Neural cell (in vitro differentiated cells): ENCODE data around the gene CT47C1. TPM values are rescaled to one million over a fixed set of nuclear protein-coding genes. Genes with fewer than 3 reads are reported as not detected.

Source experiments
- H2AFZ ChIP-seq: fragments of 200-600, 300-800 bp; sonication (generic), shearing (Covaris generic); 2 replicates; pipeline ENCODE4 v1.6.0; 2014; ENCODE audit warnings: low read depth, mild to moderate bottlenecking, antibody characterized with exemption, low read length, moderate library complexity
- H3F3A ChIP-seq: fragments of 200-600 bp; shearing (Covaris generic); 2 replicates; pipeline ENCODE4 v1.6.1; 2016; ENCODE audit warnings: mild to moderate bottlenecking, moderate library complexity, mixed read lengths, antibody characterized with exemption, low read length; ENCODE audit not compliant: insufficient read depth, poor library complexity, severe bottlenecking
- H3K27ac ChIP-seq: fragments of 200-600, 300-800 bp; sonication (generic), shearing (Covaris generic); 2 replicates; pipeline ENCODE4 v1.5.1; 2014; ENCODE audit warnings: mild to moderate bottlenecking, low read length, moderate library complexity
- H3K27me3 ChIP-seq: fragments of 300-800, 200-600 bp; sonication (generic), shearing (Covaris generic); 2 replicates; pipeline ENCODE4 v1.6.0; 2014; ENCODE audit warnings: mild to moderate bottlenecking, low read depth, low read length, moderate library complexity; ENCODE audit not compliant: insufficient read depth
- H3K36me3 ChIP-seq: fragments of 300-800, 200-600 bp; sonication (generic), shearing (Covaris generic); 2 replicates; pipeline ENCODE4 v1.5.1; 2014; ENCODE audit warnings: mild to moderate bottlenecking, antibody characterized with exemption, low read length, moderate library complexity; ENCODE audit not compliant: insufficient read depth
- H3K4me2 ChIP-seq: fragments of 300-800, 200-600 bp; sonication (generic), shearing (Covaris generic); 2 replicates; pipeline ENCODE4 v1.6.0; 2014; ENCODE audit warnings: mild to moderate bottlenecking, low read length
- H3K4me3 ChIP-seq: fragments of 300-800, 200-600 bp; sonication (generic), shearing (Covaris generic); 2 replicates; pipeline ENCODE4 v1.5.1; 2014; ENCODE audit warnings: mild to moderate bottlenecking, low read length, moderate library complexity
- H3K79me2 ChIP-seq: fragments of 200-600 bp; shearing (Covaris generic); replicated peaks from 2 replicates; pipeline ENCODE4 v1.6.0; 2014; ENCODE audit warnings: mild to moderate bottlenecking, low read length, moderate library complexity; ENCODE audit not compliant: insufficient read depth
- H3K9ac ChIP-seq: fragments of 300-800, 200-600 bp; sonication (generic), shearing (Covaris generic); 2 replicates; pipeline ENCODE4 v1.6.1; 2016; ENCODE audit warnings: mild to moderate bottlenecking, low read length, mixed read lengths
- H3K9me2 ChIP-seq: fragments of 200-600 bp; shearing (Covaris generic); 2 replicates; pipeline ENCODE4 v1.6.1; 2016; ENCODE audit warnings: mild to moderate bottlenecking, low read length, mixed read lengths; ENCODE audit not compliant: insufficient read depth
- H3K9me3 ChIP-seq: fragments of 200-600, 300-800 bp; sonication (generic), shearing (Covaris generic); 2 replicates; pipeline ENCODE4 v1.6.1; 2016; ENCODE audit warnings: mild to moderate bottlenecking, mixed run types, low read length, moderate library complexity, mixed read lengths
- H4K20me1 ChIP-seq: fragments of 200-600 bp; shearing (Covaris generic); 2 replicates; pipeline ENCODE4 v1.6.1; 2016; ENCODE audit warnings: mild to moderate bottlenecking, mixed run types; ENCODE audit not compliant: insufficient read depth
- CTCF ChIP-seq: fragments of 450-650 bp; IDR thresholded peaks from 2 replicates; pipeline ENCODE4 v1.5.1; 2014; ENCODE audit warnings: antibody characterized with exemption, mild to moderate bottlenecking, moderate library complexity; ENCODE audit not compliant: poor library complexity, severe bottlenecking
- EP300 ChIP-seq: fragments of 450-650 bp; conservative IDR thresholded peaks from 2 replicates; pipeline ENCODE4 v1.6.1; 2014; ENCODE audit warnings: antibody characterized with exemption, mild to moderate bottlenecking, moderate library complexity; ENCODE audit not compliant: poor library complexity, severe bottlenecking
- EZH2 ChIP-seq: fragments of 200-600, 300-800 bp; shearing (Covaris generic), sonication (generic); IDR thresholded peaks from 2 replicates; pipeline ENCODE4 v1.6.1; 2014; ENCODE audit warnings: antibody characterized with exemption, low read length, borderline replicate concordance, mild to moderate bottlenecking; ENCODE audit not compliant: insufficient read depth, poor library complexity, severe bottlenecking
- MXI1 ChIP-seq: fragments of 450-650 bp; conservative IDR thresholded peaks from 2 replicates; pipeline ENCODE4 v1.6.1; 2014; ENCODE audit warnings: antibody characterized with exemption, mild to moderate bottlenecking; ENCODE audit not compliant: poor library complexity, severe bottlenecking
- POLR2AphosphoS5 ChIP-seq: IDR thresholded peaks from 2 replicates; pipeline ENCODE4 v1.6.1; 2012
- RAD21 ChIP-seq: fragments of 450-650 bp; conservative IDR thresholded peaks from 2 replicates; pipeline ENCODE4 v1.6.1; 2014; ENCODE audit warnings: antibody characterized with exemption, mild to moderate bottlenecking, moderate library complexity
- SMC3 ChIP-seq: fragments of 450-650 bp; conservative IDR thresholded peaks from 2 replicates; pipeline ENCODE4 v1.6.1; 2014; ENCODE audit warnings: antibody characterized with exemption, mild to moderate bottlenecking, moderate library complexity; ENCODE audit not compliant: poor library complexity
- TAF1 ChIP-seq: IDR thresholded peaks from 2 replicates; pipeline ENCODE4 v1.6.1; 2012; ENCODE audit warnings: low read depth
- polyA plus RNA-seq: library from polyadenylated mRNA; depleted of rRNA; stranded (reverse); fragments of >200 nt; gene quantifications from 2 replicates; pipeline ENCODE4 v1.2.3, GENCODE V29; 2014
- TF ChIP-seq, protein P1 (sequence below): IDR thresholded peaks from 2 replicates; pipeline ENCODE4 v1.6.1; 2012; ENCODE audit warnings: borderline replicate concordance

CT47C1 gene
- polyA plus RNA-seq, 1 donor from 2014 or later: not detected

- H2AFZ ChIP-seq: no peak overlapping the region
- no peaks in the 10 kb centered on the region for H4K20me1 ChIP-seq
- H3K9me3 ChIP-seq: no peaks in the 10 kb centered on the region
- H3K4me2 ChIP-seq: no peak overlapping the region
- TF ChIP-seq RAD21 (no peak), SMC3 (no peak), POLR2AphosphoS5 (no peak), CTCF (no peak), EP300 (no peak), TAF1 (no peak), MXI1 (no peak), EZH2 (no peak)
- TF ChIP-seq, protein P1, sequence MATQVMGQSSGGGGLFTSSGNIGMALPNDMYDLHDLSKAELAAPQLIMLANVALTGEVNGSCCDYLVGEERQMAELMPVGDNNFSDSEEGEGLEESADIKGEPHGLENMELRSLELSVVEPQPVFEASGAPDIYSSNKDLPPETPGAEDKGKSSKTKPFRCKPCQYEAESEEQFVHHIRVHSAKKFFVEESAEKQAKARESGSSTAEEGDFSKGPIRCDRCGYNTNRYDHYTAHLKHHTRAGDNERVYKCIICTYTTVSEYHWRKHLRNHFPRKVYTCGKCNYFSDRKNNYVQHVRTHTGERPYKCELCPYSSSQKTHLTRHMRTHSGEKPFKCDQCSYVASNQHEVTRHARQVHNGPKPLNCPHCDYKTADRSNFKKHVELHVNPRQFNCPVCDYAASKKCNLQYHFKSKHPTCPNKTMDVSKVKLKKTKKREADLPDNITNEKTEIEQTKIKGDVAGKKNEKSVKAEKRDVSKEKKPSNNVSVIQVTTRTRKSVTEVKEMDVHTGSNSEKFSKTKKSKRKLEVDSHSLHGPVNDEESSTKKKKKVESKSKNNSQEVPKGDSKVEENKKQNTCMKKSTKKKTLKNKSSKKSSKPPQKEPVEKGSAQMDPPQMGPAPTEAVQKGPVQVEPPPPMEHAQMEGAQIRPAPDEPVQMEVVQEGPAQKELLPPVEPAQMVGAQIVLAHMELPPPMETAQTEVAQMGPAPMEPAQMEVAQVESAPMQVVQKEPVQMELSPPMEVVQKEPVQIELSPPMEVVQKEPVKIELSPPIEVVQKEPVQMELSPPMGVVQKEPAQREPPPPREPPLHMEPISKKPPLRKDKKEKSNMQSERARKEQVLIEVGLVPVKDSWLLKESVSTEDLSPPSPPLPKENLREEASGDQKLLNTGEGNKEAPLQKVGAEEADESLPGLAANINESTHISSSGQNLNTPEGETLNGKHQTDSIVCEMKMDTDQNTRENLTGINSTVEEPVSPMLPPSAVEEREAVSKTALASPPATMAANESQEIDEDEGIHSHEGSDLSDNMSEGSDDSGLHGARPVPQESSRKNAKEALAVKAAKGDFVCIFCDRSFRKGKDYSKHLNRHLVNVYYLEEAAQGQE: no peak
- no peaks in the 10 kb centered on the region for H3K9me2 ChIP-seq
- no peak overlapping the region for H3K4me3 ChIP-seq
- H3F3A ChIP-seq: no peaks in the 10 kb centered on the region
- H3K9ac ChIP-seq: no peak overlapping the region
- no peaks in the 10 kb centered on the region for H3K36me3 ChIP-seq
- H3K27ac ChIP-seq: no peak overlapping the region
- no peaks in the 10 kb centered on the region for H3K79me2 ChIP-seq
- H3K27me3 ChIP-seq: no peaks in the 10 kb centered on the region
Measured at GRCh38 chrX:119105826-119106225, 33.0 kb downstream of the CT47C1 start.

- no peaks in the 10 kb centered on the region for H3K9me2 ChIP-seq
- no peaks in the 10 kb centered on the region for H3K79me2 ChIP-seq
- H3K27me3 ChIP-seq: no peaks in the 10 kb centered on the region
- no peak overlapping the region for H3K27ac ChIP-seq
- no peaks in the 10 kb centered on the region for H4K20me1 ChIP-seq
- H3K9ac ChIP-seq: no peak overlapping the region
- TF ChIP-seq POLR2AphosphoS5: no peak
- TF ChIP-seq, protein P1: no peak
- TF ChIP-seq RAD21: no peak
- TF ChIP-seq CTCF: no peak
- no peak overlapping the region for H3K4me3 ChIP-seq
- no peak overlapping the region for H3K4me2 ChIP-seq
- no peaks in the 10 kb centered on the region for H3F3A ChIP-seq
- H3K9me3 ChIP-seq: no peaks in the 10 kb centered on the region
- H3K36me3 ChIP-seq: no peaks in the 10 kb centered on the region
- H2AFZ ChIP-seq: no peak overlapping the region
Measured at GRCh38 chrX:119107206-119107605, 34.4 kb downstream of the CT47C1 start.
